HepG2 (cell line): ENCODE data around the gene TWNK. TPM values are rescaled to one million over a fixed set of nuclear protein-coding genes. Genes with fewer than 3 reads are reported as not detected.

Experiments
- ATF5 ChIP-seq: sonication (generic); formaldehyde crosslinking; IDR thresholded peaks from 2 replicates; pipeline ENCODE4 v1.4.0; 2020; ENCODE audit warnings: mild to moderate bottlenecking, low read depth, missing genetic modification reagents
- FOXK1 ChIP-seq: sonication (generic); formaldehyde crosslinking; IDR thresholded peaks from 2 replicates; pipeline ENCODE4 v1.4.0; 2020; ENCODE audit warnings: low read depth, missing genetic modification reagents, borderline replicate concordance
- GATAD2A ChIP-seq: IDR thresholded peaks from 2 replicates; pipeline ENCODE4 v1.6.1; 2016
- HMGXB4 ChIP-seq, 2 experiments: sonication (generic) in 1 of 2; formaldehyde crosslinking in 1 of 2; IDR thresholded peaks; 2 replicates each; pipeline versions ENCODE4 v1.4.0 to v1.6.1; 2018 to 2020; ENCODE audit warnings: missing genetic modification reagents in 2 of 2, borderline replicate concordance in 1 of 2, low read depth in 1 of 2, mild to moderate bottlenecking in 1 of 2, missing biosample characterization in 1 of 2
- HOMEZ ChIP-seq: IDR thresholded peaks from 2 replicates; pipeline ENCODE4 v1.6.1; 2016; ENCODE audit warnings: low read depth
- KDM2A ChIP-seq: sonication (generic); formaldehyde crosslinking; IDR thresholded peaks from 2 replicates; pipeline ENCODE4 v1.4.0; 2020; ENCODE audit warnings: low read depth, missing genetic modification reagents, borderline replicate concordance
- KLF15 ChIP-seq: sonication (generic); formaldehyde crosslinking; IDR thresholded peaks from 2 replicates; pipeline ENCODE4 v1.8.1; 2023; ENCODE audit warnings: borderline replicate concordance, mild to moderate bottlenecking, inconsistent platforms, missing genetic modification reagents, mixed read lengths
- KMT2A ChIP-seq: sonication (generic); formaldehyde crosslinking; IDR thresholded peaks from 2 replicates; pipeline ENCODE4 v1.4.0; 2020; ENCODE audit warnings: missing genetic modification reagents
- MYC ChIP-seq: sonication (generic); formaldehyde crosslinking; IDR thresholded peaks from 2 replicates; pipeline ENCODE4 v1.9.0; 2021; ENCODE audit warnings: missing genetic modification reagents, borderline replicate concordance
- NR2C2 ChIP-seq: sonication (generic); formaldehyde crosslinking; IDR thresholded peaks from 2 replicates; pipeline ENCODE4 v1.4.0; 2020; ENCODE audit warnings: missing genetic modification reagents, mild to moderate bottlenecking, moderate library complexity, borderline replicate concordance
- PHF5A ChIP-seq: IDR thresholded peaks from one replicate; pipeline ENCODE4 v1.6.1; 2018; ENCODE audit warnings: low read depth, missing genetic modification reagents; ENCODE audit not compliant: unreplicated experiment
- PREB ChIP-seq: sonication (generic); formaldehyde crosslinking; IDR thresholded peaks from 2 replicates; pipeline ENCODE4 v1.4.0; 2020; ENCODE audit warnings: missing genetic modification reagents
- RORA ChIP-seq: sonication (generic); formaldehyde crosslinking; IDR thresholded peaks from 2 replicates; pipeline ENCODE4 v1.5.0; 2020; ENCODE audit warnings: mild to moderate bottlenecking, missing genetic modification reagents, moderate library complexity
- TFE3 ChIP-seq: IDR thresholded peaks from 2 replicates; pipeline ENCODE4 v1.6.1; 2016
- THAP9 ChIP-seq: sonication (generic); formaldehyde crosslinking; IDR thresholded peaks from 2 replicates; pipeline ENCODE4; 2020; ENCODE audit warnings: missing genetic modification reagents, mild to moderate bottlenecking, borderline replicate concordance
- ZNF331 ChIP-seq: sonication (generic); formaldehyde crosslinking; IDR thresholded peaks from 2 replicates; pipeline ENCODE4 v1.4.0; 2020; ENCODE audit warnings: missing genetic modification reagents
- ZNF562 ChIP-seq: sonication (generic); formaldehyde crosslinking; IDR thresholded peaks from 2 replicates; pipeline ENCODE4 v1.8.0; 2022; ENCODE audit warnings: missing genetic modification reagents, borderline replicate concordance
- polyA plus RNA-seq, 8 experiments: library from polyadenylated mRNA; depleted of rRNA in 3 of 8; stranded (reverse) in 7 of 8; unstranded in 1 of 8; fragments of >200 nt; fragmentation: Illumina TruSeq in 4 of 8; extraction: Trizol in 4 of 8; gene quantifications; 2 replicates each; pipeline versions ENCODE4 v1.2.1 to v1.2.3, GENCODE V29; 2011 to 2016; ENCODE audit warnings: low read depth in 4 of 8, missing spikeins in 1 of 8, mixed read lengths in 1 of 8; ENCODE audit not compliant: insufficient read depth in 1 of 8
- total RNA-seq, 5 experiments: library from RNA; depleted of rRNA; stranded (reverse); fragments of >200 nt; fragmentation: Illumina TruSeq; extraction: Trizol; gene quantifications; 2 replicates each; pipeline ENCODE4 v1.2.3, GENCODE V29; 2016; ENCODE audit warnings: low read depth in 1 of 5

The TWNK gene
- total and polyA plus RNA-seq, 2 of the 13 experiments (the other 11 are each of a cell fraction or from before 2014, with no cell fraction given), result 10.7 to 16.5 TPM

- TF ChIP-seq HMGXB4 (CRISPR knock-in tag; IDR thresholded peaks at IDR 0.05; ENCODE audit: borderline replicate concordance in 1 of 2, low read depth in 1 of 2) (0 out of 4 replicates have a peak, but pooled peaks of 1 of the 2 experiments have one; percentile 16), RORA (CRISPR knock-in tag) (no peak), FOXK1 (CRISPR knock-in tag) (0 out of 2 replicates have a peak, but pooled peaks have one; percentile 18), TFE3 (CRISPR knock-in tag) (peak; percentile 62), KLF15 (CRISPR knock-in tag) (no peak), PHF5A (CRISPR knock-in tag) (peak; percentile 55), ZNF562 (CRISPR knock-in tag) (no peak), THAP9 (CRISPR knock-in tag) (no peak), PREB (CRISPR knock-in tag) (no peak), MYC (CRISPR knock-in tag) (0 out of 2 replicates have a peak, but pooled peaks have one; percentile 24), ATF5 (no peak), HOMEZ (CRISPR knock-in tag) (0 out of 2 replicates have a peak, but pooled peaks have one; percentile 27), NR2C2 (0 out of 2 replicates have a peak, but pooled peaks have one; percentile 12), ZNF331 (CRISPR knock-in tag) (peak; percentile 30; the same call in 1 of the 2 replicates), GATAD2A (CRISPR knock-in tag) (0 out of 2 replicates have a peak, but pooled peaks have one; percentile 14), KMT2A (CRISPR knock-in tag) (0 out of 2 replicates have a peak, but pooled peaks have one; percentile 24), KDM2A (peak; percentile 27)
Observed at GRCh38 chr10:100985336-100985735, 2.0 kb upstream of the TWNK start (continued).
